Inflammatory macrophage treated with lipopolysaccharide for 1 hour (primary cell): ENCODE measurements around the gene PTBP3.
"Not testable (repeated sequence)": the region's sequence is repeated elsewhere in the genome, so short reads cannot be mapped to it uniquely, and the experiment has no call there.

Experiments
- DNase-seq, 2 donors: peaks; one replicate each; pipeline ENCODE4 v3.0.0-alpha.2; 2020 to 2022

PTBP3 gene

DNA sequence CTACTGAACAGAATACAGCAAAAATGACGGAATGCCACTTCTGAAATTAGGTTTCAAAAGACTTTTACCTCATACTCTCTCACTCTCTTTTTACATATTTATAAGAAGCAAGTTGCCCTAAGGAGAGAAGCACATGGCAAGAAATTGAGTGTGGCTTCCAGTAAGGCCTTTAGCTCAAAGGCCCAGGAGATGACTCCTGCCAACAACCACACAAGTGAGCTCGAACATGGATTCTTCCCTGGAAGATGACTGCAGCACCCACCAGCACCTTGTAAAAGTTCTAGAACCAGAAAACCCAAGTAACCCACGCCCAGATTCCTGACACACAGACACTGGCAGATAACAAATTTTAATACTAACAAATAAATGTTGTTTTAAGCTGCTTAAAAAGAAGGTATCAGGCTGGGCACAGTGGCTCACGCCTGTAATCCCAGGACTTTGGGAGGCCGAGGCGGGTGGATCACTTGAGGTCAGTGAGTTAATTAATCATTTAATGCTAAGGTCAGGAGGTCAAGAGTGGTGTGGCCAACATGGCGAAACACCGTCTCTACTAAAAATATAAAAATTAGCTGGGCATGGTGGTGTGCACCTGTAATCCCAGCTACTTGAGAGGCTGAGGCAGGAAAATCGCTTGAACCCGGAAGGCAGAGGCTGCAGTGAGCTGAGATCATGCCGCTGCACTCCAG lies 17.0 kb downstream of the PTBP3 start:
- no peak for DNase-seq

DNA sequence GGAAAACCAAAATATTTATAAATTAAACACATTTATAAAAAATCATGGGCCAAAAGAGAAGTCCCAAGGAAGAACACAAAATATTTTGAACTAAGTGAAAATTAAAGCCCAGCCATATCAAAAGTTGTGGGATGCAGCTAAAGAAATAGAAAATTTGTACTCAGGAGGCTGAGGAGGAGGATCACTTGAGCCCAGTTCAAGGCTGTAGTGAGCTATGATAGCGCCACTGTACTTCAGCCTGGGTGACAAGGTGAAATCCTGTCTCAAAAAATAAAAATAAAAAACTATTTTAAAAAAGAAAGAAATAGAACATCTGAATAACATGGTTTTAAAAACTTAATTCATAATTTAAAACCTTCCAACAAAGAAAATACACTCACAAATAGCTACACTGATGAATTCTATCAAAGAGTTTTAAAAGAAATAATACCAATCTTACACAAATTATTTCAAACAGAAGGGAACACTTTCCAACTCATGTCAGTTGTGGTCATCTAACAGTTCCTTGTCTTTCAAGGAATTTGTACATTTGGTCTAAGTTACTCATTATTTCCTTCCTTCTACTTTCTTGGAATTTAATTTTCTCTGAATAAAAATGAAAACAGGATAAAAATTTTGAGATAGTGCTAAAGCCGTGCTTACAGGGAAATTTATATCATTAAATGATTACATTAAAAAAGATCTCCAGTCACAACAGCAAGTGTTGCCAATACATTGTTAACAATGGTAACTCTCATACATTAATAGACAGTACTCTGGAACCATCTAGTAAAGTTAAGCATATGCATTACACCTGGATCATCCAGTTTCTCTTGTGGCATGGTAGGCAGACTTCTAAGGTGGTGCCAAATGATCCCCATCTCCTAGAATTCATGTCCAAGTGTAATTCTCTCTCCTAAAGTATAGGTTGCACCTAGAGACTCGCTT lies 17.8 kb downstream of the PTBP3 start:
- peak in 1 of 2 donors; percentile 26 for DNase-seq

DNA sequence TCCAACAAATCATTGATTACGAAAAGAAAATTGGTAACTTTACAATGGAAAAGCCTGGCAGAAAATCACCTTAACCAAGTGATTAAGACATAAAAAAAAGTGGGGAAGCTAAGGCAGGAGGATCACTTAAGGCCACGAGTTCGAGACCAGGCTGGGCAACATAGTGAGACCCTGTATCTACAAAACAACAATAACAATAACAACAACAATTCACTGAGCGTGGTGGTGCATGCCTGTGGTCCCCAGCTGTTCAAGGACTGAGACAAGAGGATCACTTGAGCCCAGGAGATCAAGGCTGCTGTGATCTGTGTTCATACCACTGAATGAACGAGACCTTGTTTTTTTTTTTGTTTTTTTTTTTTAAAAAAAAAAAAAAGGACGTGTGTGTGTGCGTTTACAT lies 21.3 kb downstream of the PTBP3 start:
- no peak for DNase-seq

DNA sequence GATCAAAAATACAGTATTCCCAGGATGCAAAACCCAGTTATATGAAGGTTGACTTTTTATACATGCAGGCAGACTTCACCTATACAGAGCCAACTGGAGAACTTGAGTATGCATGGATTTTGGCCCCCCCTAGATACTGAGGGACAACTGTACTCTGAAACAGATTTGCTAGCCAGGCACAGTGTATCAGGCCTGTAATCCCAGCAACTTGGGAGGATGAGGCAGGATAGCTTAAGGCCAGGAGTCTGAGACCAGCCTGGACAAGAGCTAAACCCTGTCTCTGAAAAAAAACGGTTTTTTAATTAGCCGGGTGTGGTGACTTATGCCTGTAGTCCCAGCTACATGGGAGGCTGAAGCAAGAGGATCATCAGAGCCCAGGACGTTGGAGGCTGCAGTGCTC lies 21.9 kb downstream of the PTBP3 start:
- DNase-seq: no peak

DNA sequence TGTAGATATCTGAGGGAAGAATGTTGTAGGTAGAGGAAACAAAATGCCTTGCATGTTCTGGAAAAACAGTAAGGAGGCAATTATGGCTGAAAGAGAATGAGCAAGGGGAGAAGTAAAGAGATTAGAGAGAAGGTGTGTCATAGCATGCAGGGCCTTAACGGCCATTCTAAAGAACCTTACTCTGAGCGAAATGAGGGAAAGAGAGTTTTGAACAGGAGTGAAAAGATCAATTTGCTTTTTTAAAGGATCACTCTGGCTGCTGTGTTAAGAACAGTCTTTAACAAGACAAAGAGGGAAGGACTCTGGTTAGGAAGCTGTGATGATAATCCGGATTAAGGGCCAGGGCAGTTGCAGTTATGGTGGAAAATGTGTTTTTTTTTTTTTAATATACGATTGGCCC lies 22.6 kb downstream of the PTBP3 start:
- no peak for DNase-seq

DNA sequence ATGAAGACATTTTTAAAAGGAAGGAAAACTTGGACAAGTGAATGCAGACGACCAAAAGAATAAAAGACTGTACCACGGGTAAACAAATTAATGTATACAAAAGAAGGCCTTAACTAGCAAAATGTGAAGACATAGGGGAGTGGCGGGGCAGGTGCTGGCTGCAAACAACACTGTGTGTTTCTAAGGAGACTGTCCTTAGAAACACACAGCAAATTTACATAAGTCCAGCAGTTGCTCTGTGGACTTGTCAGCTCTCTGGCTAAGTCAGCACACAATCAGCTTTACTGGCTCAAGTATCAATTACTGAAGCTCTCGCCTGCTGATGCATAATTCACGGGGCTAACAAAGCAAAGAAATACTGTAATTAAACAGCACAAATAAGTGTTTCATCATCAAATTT lies 24.8 kb downstream of the PTBP3 start:
- no peak for DNase-seq

DNA sequence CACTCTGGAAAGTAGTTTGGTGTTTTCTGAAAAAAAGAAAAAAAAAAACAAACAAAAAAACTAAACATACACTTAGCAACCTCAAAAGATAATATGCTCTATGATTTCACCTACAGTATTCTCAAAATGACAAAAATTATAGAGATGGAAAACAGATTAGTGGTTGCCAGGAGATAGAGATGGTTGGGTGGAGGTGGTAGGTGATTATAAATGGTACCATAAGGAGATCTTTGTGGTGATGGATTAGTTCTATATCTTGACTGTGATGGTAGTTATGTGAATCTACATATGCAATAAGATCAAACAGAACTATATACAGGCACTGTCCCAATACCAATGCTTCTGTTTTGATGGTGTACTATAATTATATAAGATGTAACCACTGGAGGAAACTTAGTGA lies 32.0 kb downstream of the PTBP3 start:
- DNase-seq: no peak

DNA sequence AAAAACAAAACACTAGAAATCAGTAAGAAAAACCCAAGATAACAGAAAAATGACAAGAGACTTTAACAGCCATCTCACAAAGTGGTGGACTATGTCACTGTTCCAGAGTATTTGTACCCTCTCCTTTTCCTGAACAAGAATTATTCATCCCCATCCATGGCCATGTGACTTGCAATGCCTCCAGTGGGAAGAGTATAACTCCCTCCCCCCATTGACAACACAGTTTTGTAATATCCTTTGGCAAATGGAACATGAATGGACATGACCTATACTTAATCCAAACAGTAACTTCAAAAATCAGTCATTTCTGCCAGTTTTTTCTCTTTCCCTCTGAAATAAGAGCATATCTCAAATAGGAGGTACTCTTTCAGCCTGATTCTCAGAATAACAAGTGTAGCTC lies 33.9 kb downstream of the PTBP3 start:
- DNase-seq: peak in 1 of 2 donors; percentile 21

DNA sequence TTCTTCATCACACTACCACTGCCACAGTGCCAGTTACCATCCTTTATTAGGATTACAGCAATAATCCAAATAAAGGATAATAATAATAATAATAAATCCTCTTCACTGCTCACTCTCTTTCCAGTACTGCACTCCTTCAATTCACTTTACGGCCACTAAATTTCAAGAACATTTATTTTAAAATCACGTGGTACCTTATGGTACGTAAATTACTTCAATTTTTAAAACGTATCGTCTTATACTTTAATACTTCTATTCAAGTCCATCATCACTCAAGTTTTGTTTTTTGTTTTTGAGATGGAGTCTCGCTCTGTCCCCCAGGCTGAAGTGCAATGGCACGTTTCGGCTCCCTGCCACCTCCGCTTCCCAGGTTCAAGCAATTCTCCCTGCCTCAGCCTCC lies 36.5 kb downstream of the PTBP3 start:
- no peak for DNase-seq

DNA sequence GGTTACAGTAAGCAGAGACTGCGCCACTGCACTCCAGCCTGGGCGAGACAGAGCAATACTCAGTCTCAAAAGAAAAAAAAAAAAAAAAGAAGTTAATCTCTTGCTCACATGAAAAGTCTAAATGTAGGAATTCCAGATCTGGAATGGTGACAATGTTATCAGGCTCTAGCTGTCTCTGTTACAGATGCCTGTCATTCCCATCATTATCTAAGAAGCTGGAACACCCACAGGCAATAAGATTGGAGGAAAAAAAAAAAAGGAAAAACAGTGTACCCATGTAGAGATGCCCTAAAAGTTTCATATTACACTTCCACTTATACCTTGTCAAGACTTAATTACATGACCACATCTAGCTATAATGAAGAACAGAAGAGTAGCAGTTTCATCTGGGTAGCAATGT lies 38.2 kb downstream of the PTBP3 start:
- DNase-seq: no peak

DNA sequence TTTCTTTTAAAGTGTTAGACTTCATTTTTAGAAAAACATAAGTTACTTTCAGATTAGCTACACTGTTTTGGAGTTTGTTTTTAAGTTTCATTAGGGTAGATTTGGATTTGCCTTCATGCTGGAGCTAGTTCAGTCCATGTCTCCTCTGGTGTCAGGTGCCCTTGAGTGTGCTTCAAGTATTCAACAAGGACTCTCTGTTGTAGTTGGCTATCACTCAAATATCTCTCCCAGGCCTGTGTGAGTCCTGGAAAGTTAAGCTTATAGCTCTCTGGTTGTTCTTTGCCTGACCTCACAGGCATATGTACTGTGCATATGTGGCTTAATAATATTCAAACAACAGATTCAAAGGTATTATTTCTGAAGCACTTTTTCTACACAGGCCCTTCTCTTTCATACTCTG lies 45.4 kb downstream of the PTBP3 start:
- no peak for DNase-seq

DNA sequence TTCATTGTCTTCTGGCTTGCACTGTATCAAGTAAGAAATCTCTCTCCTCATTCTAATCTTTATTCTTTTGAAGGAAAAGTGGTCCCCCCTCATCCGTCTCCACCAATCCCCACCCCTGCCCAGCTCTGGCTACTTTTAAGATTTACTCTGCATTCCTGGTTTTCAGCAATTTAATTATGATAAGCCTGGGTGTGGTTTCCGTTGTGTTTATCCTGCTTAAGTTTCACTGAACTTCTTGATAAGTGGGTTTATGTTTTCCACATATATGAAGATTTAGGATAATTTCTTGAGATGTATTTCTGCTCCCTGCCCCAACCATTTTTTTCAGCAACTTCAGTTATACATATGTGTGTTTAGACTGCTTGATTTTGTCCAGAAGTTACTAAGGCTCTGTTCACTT lies 46.5 kb downstream of the PTBP3 start:
- DNase-seq: no peak

DNA sequence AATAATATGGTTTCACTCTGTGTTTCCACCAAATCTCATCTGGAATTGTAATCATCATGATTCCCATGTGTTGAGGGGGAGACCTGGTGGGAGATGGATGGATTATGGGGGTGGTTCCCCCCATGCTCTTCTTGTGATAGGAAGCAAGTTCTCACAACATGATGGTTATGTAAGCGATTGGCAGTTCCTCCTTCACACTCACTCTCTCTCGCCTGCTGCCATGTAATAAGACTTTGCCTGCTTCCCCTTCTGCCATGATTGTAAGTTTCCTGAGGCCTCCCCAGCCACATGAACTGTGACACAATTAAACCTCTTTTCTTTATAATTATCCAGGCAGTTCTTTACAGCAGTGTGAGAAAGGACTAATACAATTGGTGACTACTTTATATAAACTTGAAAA lies 48.4 kb downstream of the PTBP3 start:
- DNase-seq: peak in 1 of 2 donors; percentile 12

DNA sequence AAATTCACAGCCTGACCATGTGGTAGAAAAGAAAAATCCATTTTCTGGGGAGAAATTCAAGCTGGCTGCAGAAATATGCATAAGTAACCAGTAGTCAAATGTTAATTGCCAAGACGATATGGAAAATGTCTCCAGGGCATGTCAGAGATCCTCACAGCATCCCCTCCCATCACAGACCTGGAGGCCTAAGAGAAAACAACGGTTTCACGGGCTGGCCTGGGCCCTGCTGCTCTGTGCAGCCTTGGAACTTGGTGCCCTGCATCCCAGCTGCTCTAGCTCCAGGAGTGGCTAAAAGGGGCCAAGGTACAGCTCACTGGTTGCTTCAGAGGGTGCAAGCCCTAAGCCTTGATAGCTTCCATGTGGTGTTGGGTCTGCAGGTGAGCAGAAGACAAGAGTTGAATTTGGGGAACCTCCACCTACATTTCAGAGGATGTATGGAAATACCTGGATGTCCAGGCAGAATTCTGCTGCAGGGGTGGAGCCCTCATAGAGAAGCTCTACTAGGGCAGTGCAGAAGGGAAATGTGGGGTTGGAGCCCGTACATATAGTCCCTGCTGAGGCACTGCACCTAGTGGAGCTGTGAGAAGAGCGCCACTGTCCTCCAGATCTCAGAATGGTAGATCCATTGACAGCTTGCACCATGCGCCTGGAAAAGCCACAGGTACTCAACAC lies 49.7 kb downstream of the PTBP3 start:
- no peak for DNase-seq

DNA sequence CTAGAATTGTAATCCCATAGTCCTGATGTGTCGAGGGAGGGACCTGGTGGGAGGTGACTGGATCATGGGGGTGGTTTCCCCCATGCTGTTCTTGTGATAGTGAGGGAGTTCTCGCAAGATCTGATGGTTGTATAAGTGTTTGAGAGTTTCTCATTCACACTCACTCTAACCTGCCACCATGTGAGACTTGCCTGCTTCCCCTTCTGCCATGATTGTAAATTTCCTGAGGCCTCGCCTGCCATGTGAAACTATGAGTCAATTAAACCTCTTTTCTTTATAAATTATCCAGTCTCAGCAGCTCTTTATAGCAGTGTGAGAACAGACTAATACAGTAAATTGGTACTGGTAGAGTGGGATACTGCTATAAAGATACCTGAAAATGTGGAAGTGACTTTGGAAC lies 50.6 kb downstream of the PTBP3 start:
- not testable (repeated sequence) for DNase-seq

DNA sequence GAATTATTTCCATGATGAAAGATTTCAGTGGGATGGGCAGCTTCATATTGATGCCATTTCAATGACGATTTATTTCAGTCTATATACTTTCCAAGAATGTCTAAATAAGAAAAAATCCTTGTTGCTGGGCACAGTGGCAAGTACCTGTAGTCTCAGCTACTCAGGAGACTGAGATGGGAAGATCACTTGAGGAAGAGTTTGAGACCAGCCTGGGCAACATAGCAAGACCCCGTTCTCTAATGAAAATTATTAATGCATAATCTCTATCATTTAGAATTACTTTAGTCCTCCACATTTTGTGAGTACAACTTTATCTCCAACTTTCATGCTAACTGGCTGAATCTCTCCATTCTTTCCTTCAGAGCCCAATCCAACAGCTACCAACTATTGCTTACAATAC lies 52.5 kb downstream of the PTBP3 start:
- DNase-seq: no peak

DNA sequence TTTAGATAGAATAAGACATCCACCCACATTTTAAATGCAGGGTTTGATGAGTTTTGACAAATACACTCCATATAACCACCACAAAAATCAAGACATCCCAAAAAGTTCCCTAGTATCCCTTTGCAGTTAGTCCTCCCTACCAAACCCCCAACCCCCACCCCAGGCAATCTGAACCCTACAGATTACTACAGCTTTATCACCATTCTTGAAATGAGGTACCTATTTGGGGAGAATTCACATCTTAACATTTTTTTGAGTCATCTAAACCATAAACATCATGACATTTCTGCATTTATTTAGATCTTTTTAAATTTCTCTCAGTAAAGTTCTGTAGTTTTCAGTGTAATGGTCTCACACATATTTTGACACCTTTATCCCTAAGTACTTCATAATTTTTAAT lies 53.9 kb downstream of the PTBP3 start:
- no peak for DNase-seq

DNA sequence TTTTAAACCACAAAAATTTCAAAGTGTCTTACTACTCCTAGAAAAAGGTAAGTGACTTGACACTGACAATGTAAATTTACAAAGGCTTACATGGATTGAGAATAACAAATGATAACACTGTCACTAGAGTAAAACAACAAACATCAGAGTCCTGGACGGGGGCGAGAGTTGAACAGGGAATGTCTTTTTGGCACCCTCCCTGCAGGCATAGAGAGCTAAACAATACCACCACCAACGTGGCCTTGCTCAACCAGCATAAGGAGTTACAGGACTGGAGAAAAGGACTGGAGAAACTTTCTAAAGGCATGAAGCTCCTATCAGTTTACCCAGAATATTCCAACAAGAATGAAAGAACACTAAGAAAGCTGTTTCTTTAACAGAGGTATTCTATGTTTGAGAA lies 55.3 kb downstream of the PTBP3 start:
- no peak for DNase-seq

DNA sequence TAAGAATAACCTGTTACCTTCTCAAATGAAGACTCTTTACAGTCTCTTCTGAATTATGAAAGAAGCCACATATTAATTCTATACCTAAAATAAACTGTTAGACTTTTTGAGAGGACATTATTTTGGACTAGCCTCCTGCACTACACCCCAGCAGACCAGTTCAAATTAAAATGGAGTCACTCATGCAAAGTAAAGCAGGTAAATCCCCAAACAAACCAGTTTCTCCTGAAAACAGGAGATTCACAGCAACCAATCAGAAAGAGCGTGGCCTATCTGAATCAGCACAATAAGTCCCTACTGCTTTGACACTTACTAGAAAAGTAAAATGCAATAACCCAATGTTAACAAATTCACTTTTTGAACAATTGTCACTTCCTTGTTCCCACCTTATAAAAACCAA lies 58.8 kb downstream of the PTBP3 start:
- DNase-seq: no peak

DNA sequence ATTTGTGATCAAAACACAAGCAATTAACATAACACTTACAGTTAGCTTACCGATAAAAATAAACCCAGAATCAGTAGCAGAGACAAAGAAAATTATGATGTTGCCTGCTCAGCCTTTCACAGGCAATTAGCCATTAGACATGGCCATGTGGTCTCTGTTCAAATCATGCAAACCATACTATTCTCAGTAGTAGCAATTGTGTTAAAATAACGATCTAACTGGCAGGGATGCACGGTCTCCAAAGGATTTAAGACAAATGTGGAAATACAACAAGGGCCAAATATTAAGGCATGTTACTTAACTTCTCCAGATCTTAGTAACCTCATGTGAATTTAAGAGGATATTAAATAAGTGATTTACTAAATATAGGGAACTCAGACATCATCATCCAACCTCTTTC lies 59.5 kb downstream of the PTBP3 start:
- no peak for DNase-seq

DNA sequence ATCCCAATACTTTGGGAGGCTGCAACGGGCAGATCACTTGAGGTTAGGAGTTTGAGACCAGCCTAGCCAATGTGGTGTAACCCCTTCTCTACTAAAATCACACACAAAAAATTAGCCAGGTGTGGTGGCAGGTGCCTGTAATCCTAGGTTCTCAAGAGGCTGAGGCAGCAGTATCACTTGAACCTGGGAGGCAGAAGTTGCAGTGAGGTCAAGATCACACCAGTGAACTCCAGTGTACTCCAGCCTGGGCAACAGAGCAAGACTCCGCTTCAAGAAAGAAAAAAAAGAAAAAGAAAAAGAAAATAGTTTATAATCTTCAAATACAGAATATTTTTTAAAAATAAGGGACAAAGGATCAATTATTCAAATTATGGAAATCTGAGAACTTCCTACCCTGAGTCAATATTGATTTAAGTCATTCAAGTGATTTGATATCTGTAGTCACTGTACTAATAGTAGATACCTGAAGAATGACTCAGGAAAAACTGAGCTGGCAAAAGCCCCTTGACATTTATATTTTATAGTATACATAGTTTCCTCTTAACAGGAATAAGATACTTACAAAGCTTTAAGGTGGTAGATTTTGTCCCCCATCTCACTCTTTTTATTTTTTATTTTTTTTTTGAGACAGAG lies 61.8 kb downstream of the PTBP3 start:
- no peak for DNase-seq

DNA sequence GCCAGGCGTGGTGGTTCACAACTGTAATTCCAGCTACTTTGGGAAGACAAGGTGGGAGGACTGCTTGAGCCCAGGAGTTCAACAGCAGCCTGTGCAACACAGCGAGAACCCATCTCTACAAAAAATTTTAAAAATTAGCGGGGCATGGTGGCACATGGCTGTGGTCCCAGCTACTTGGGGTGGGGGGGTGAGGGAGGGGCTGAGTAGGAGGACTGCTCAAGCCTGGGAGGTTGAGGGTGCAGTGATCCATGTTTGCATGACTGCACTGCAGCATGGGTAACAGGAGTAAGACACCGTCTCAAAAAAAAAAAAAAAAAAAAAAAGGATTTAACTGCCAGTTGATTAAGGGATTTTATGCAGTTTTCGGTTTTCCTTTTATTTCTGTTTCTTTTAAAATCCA lies 65.0 kb downstream of the PTBP3 start:
- DNase-seq: no peak

DNA sequence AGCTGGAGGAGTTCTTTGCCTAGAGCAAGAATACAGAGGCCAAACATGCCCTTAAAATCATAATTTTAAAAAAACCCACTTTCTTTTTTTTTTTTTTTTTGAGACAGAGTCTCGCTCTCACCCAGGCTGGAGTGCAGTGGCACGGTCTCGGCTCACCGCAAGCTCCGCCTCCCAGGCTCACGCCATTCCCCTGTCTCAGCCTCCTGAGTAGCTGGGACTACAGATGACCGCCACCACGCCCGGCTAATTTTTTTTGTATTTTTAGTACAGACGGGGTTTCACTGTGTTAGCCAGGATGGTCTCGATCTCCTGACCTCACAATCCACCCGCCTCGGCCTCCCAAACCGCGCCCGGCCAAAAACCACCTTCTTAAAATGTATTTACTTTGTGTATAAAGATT lies 66.3 kb downstream of the PTBP3 start:
- DNase-seq: not testable (repeated sequence)
